SU-DHL-6 (cell line): ENCODE results near the gene LUZP1.

Experiments
- H2AFZ ChIP-seq: fragments of 200-600 bp; sonication (generic); 2 replicates; pipeline ENCODE4 v1.6.1; 2014; ENCODE audit warnings: low read depth, mild to moderate bottlenecking, moderate library complexity, mixed read lengths, antibody characterized with exemption, low read length; ENCODE audit not compliant: severe bottlenecking
- H3F3A ChIP-seq: fragments of 200-600 bp; shearing (Covaris generic); 2 replicates; pipeline ENCODE4 v1.6.0; 2016; ENCODE audit warnings: antibody characterized with exemption, mild to moderate bottlenecking; ENCODE audit not compliant: insufficient read depth
- H3K27ac ChIP-seq: fragments of 200-600 bp; sonication (generic); 2 replicates; pipeline ENCODE4 v1.5.1; 2016; ENCODE audit warnings: low read depth, mild to moderate bottlenecking, low read length, moderate library complexity, mixed read lengths
- H3K27me3 ChIP-seq: fragments of 200-600 bp; sonication (generic), shearing (Covaris generic); 2 replicates; pipeline ENCODE4 v1.6.0; 2014; ENCODE audit warnings: mild to moderate bottlenecking, low read length
- H3K36me3 ChIP-seq: fragments of 200-600 bp; sonication (generic); 2 replicates; pipeline ENCODE4 v1.6.1; 2014; ENCODE audit warnings: mild to moderate bottlenecking, low read length, mixed read lengths
- H3K4me2 ChIP-seq: fragments of 300-600, 200-600 bp; shearing (Covaris generic), sonication (generic); 2 replicates; pipeline ENCODE4 v1.6.0; 2014; ENCODE audit warnings: low read length, low read depth, mild to moderate bottlenecking; ENCODE audit not compliant: poor library complexity, severe bottlenecking
- H3K4me3 ChIP-seq: fragments of 200-600 bp; sonication (generic); 2 replicates; pipeline ENCODE4 v1.5.1; 2014; ENCODE audit warnings: antibody characterized with exemption, low read length, mild to moderate bottlenecking, mixed read lengths; ENCODE audit not compliant: insufficient read depth, poor library complexity, severe bottlenecking
- H3K79me2 ChIP-seq: fragments of 200-600 bp; sonication (generic); 2 replicates; pipeline ENCODE4 v1.6.1; 2014; ENCODE audit warnings: mild to moderate bottlenecking, low read length, moderate library complexity; ENCODE audit not compliant: insufficient read depth
- H3K9ac ChIP-seq: fragments of 200-600 bp; sonication (generic); 2 replicates; pipeline ENCODE4 v1.7.0; 2014; ENCODE audit warnings: mild to moderate bottlenecking, low read length
- H3K9me2 ChIP-seq: fragments of 200-600 bp; sonication (generic); replicated peaks from 2 replicates; pipeline ENCODE4 v1.6.1; 2014; ENCODE audit warnings: low read length; ENCODE audit not compliant: insufficient read depth
- H3K9me3 ChIP-seq: fragments of 200-600 bp; sonication (generic); 2 replicates; pipeline ENCODE4 v1.6.1; 2014; ENCODE audit warnings: low read length, mixed read lengths; ENCODE audit not compliant: insufficient read depth
- H4K20me1 ChIP-seq: fragments of 200-600 bp; sonication (generic); 2 replicates; pipeline ENCODE4 v1.6.1; 2014; ENCODE audit warnings: low read depth, mild to moderate bottlenecking, antibody characterized with exemption, low read length, moderate library complexity, mixed read lengths
- CTCF ChIP-seq: fragments of 200-600 bp; sonication (generic); IDR thresholded peaks from one replicate; pipeline ENCODE4 v1.5.1; 2017; ENCODE audit warnings: antibody characterized with exemption, mild to moderate bottlenecking, low read length, moderate library complexity; ENCODE audit not compliant: insufficient read depth, poor library complexity, severe bottlenecking
- EZH2phosphoT487 ChIP-seq: fragments of 200-600 bp; sonication (generic), shearing (Covaris generic); conservative IDR thresholded peaks from 2 replicates; pipeline ENCODE4 v1.6.1; 2018; ENCODE audit warnings: mild to moderate bottlenecking, antibody characterized with exemption, low read length, moderate library complexity, mixed read lengths

Gene LUZP1

GRCh38 chr1:23179862-23180261 is 11.2 kb upstream of the LUZP1 start:
- Histone ChIP-seq H3K27ac (no peak overlapping the region), H3K9me2 (no peaks in the 10 kb centered on the region), H3K9me3 (no peaks in the 10 kb centered on the region), H3K79me2 (no peaks in the 10 kb centered on the region), H3K36me3 (no peaks in the 10 kb centered on the region), H4K20me1 (no peaks in the 10 kb centered on the region), H3K9ac (no peak overlapping the region), H3K27me3 (no peaks in the 10 kb centered on the region), H3F3A (no peaks in the 10 kb centered on the region), H3K4me3 (no peak overlapping the region), H3K4me2 (no peak overlapping the region), H2AFZ (no peak overlapping the region)
- TF ChIP-seq CTCF (no peak), EZH2phosphoT487 (no peak)

- Histone ChIP-seq H3K4me3 (no peak overlapping the region), H3F3A (no peaks in the 10 kb centered on the region), H2AFZ (no peak overlapping the region), H3K79me2 (no peaks in the 10 kb centered on the region), H3K36me3 (no peaks in the 10 kb centered on the region), H3K4me2 (no peak overlapping the region), H3K27me3 (no peaks in the 10 kb centered on the region), H3K9me2 (no peaks in the 10 kb centered on the region), H3K27ac (no peak overlapping the region), H3K9ac (no peak overlapping the region), H4K20me1 (no peaks in the 10 kb centered on the region), H3K9me3 (no peaks in the 10 kb centered on the region)
- no peak for TF ChIP-seq EZH2phosphoT487
- no peak for TF ChIP-seq CTCF
Measured at GRCh38 chr1:23178950-23179349, 10.3 kb upstream of the LUZP1 start.

GRCh38 chr1:23178414-23178813 is 9.8 kb upstream of the LUZP1 start:
- Histone ChIP-seq H3K4me2 (no peak overlapping the region), H3F3A (no peaks in the 10 kb centered on the region), H3K9me3 (no peaks in the 10 kb centered on the region), H3K4me3 (no peak overlapping the region), H3K9me2 (no peaks in the 10 kb centered on the region), H3K36me3 (no peaks in the 10 kb centered on the region), H3K27ac (no peak overlapping the region), H3K27me3 (no peaks in the 10 kb centered on the region), H2AFZ (no peak overlapping the region), H4K20me1 (no peaks in the 10 kb centered on the region), H3K79me2 (no peaks in the 10 kb centered on the region), H3K9ac (no peak overlapping the region)
- no peak for TF ChIP-seq EZH2phosphoT487

GRCh38 chr1:23177438-23178380 is 9.1 kb upstream of the LUZP1 start:
- H3K9ac ChIP-seq, result no peak overlapping the region; the same call in 1 of the 2 replicates
- H2AFZ ChIP-seq, result no peak overlapping the region
- H3K27ac ChIP-seq, result no peak overlapping the region
- H3K4me2 ChIP-seq, result peak overlapping the region; percentile 31
- H3K79me2 ChIP-seq, result no peaks in the 10 kb centered on the region
- TF ChIP-seq EZH2phosphoT487 (no peak), CTCF (no peak)
- H3K27me3 ChIP-seq, result no peaks in the 10 kb centered on the region
- no peaks in the 10 kb centered on the region for H3K9me2 ChIP-seq
- H3K4me3 ChIP-seq, result no peak overlapping the region
- no peaks in the 10 kb centered on the region for H3F3A ChIP-seq
- H3K36me3 ChIP-seq, result no peaks in the 10 kb centered on the region
- H4K20me1 ChIP-seq, result no peaks in the 10 kb centered on the region
- no peaks in the 10 kb centered on the region for H3K9me3 ChIP-seq
